HepG2 (cell line): ENCODE data around the gene ALDH3A2. TPM values are rescaled to one million over a fixed set of nuclear protein-coding genes. Genes with fewer than 3 reads are reported as not detected.

ENCODE experiments used
- EEA1 ChIP-seq: sonication (generic); formaldehyde crosslinking; IDR thresholded peaks from 2 replicates; pipeline ENCODE4 v1.5.1; 2020; ENCODE audit warnings: mild to moderate bottlenecking, missing genetic modification reagents, borderline replicate concordance
- FOXP1 ChIP-seq, 2 experiments: fragments of 450-650 bp in 1 of 2; IDR thresholded peaks; 2 replicates each; pipeline ENCODE4 v1.6.1; 2017 to 2018; ENCODE audit warnings: antibody characterized with exemption in 1 of 2
- GTF2F1 ChIP-seq: fragments of 150-350 bp; IDR thresholded peaks from 2 replicates; pipeline ENCODE4 v1.6.1; 2014; ENCODE audit warnings: low read length
- HNF4A ChIP-seq: sonication (generic); formaldehyde crosslinking; IDR thresholded peaks from 2 replicates; pipeline ENCODE4 v1.4.0; 2020; ENCODE audit warnings: missing genetic modification reagents
- KDM5B ChIP-seq: sonication (generic); formaldehyde crosslinking; IDR thresholded peaks from 2 replicates; pipeline ENCODE4 v1.4.0; 2020; ENCODE audit warnings: missing genetic modification reagents, mild to moderate bottlenecking, borderline replicate concordance
- KMT2A ChIP-seq: sonication (generic); formaldehyde crosslinking; IDR thresholded peaks from 2 replicates; pipeline ENCODE4 v1.4.0; 2020; ENCODE audit warnings: missing genetic modification reagents
- LCORL ChIP-seq, 2 experiments: fragments of 450-650 bp in 1 of 2; sonication (generic) in 1 of 2; formaldehyde crosslinking in 1 of 2; IDR thresholded peaks; 2 replicates each; pipeline versions ENCODE4 v1.5.0 to v1.6.1; 2017 to 2020; ENCODE audit warnings: antibody characterized with exemption in 1 of 2, missing genetic modification reagents in 1 of 2
- MYNN ChIP-seq: sonication (generic); formaldehyde crosslinking; IDR thresholded peaks from 2 replicates; pipeline ENCODE4 v1.4.0; 2020; ENCODE audit warnings: mild to moderate bottlenecking, low read depth, missing genetic modification reagents
- SAP130 ChIP-seq: IDR thresholded peaks from 2 replicates; pipeline ENCODE4 v1.6.1; 2016; ENCODE audit warnings: low read depth
- SATB2 ChIP-seq: sonication (generic); formaldehyde crosslinking; IDR thresholded peaks from 2 replicates; pipeline ENCODE4 v1.5.0; 2020; ENCODE audit warnings: missing genetic modification reagents
- SOX6 ChIP-seq, 2 experiments: fragments of 450-650 bp in 1 of 2; sonication (generic) in 1 of 2; formaldehyde crosslinking in 1 of 2; IDR thresholded peaks; 2 replicates each; pipeline versions ENCODE4 v1.4.0 to v1.6.1; 2017 to 2020; ENCODE audit warnings: antibody characterized with exemption in 1 of 2, mild to moderate bottlenecking in 1 of 2, missing genetic modification reagents in 1 of 2
- ZBTB21 ChIP-seq: sonication (generic); formaldehyde crosslinking; IDR thresholded peaks from 2 replicates; pipeline ENCODE4 v1.4.0; 2020; ENCODE audit warnings: missing genetic modification reagents
- ZFP36L1 ChIP-seq: sonication (generic); formaldehyde crosslinking; IDR thresholded peaks from 2 replicates; pipeline ENCODE4 v1.8.0; 2022; ENCODE audit warnings: mild to moderate bottlenecking, missing genetic modification reagents, moderate library complexity
- ZKSCAN5 ChIP-seq: sonication (generic); formaldehyde crosslinking; IDR thresholded peaks from 2 replicates; pipeline ENCODE4 v1.5.1; 2020; ENCODE audit warnings: mild to moderate bottlenecking, missing genetic modification reagents
- ZMYM3 ChIP-seq: sonication (generic); formaldehyde crosslinking; IDR thresholded peaks from 2 replicates; pipeline ENCODE4 v1.5.1; 2020; ENCODE audit warnings: mild to moderate bottlenecking, missing genetic modification reagents
- ZNF292 ChIP-seq: sonication (generic); formaldehyde crosslinking; IDR thresholded peaks from 2 replicates; pipeline ENCODE4 v1.8.1; 2022; ENCODE audit warnings: mild to moderate bottlenecking, low read depth, missing genetic modification reagents, borderline replicate concordance
- ZNF44 ChIP-seq: sonication (generic); formaldehyde crosslinking; IDR thresholded peaks from 2 replicates; pipeline ENCODE4 v1.5.1; 2020; ENCODE audit warnings: mild to moderate bottlenecking, missing genetic modification reagents
- ZNF598 ChIP-seq: sonication (generic); formaldehyde crosslinking; IDR thresholded peaks from 2 replicates; pipeline ENCODE4 v1.5.1; 2020; ENCODE audit warnings: mild to moderate bottlenecking, missing genetic modification reagents, borderline replicate concordance
- polyA plus RNA-seq, 8 experiments: library from polyadenylated mRNA; depleted of rRNA in 3 of 8; stranded (reverse) in 7 of 8; unstranded in 1 of 8; fragments of >200 nt; fragmentation: Illumina TruSeq in 4 of 8; extraction: Trizol in 4 of 8; gene quantifications; 2 replicates each; pipeline versions ENCODE4 v1.2.1 to v1.2.3, GENCODE V29; 2011 to 2016; ENCODE audit warnings: low read depth in 4 of 8, missing spikeins in 1 of 8, mixed read lengths in 1 of 8; ENCODE audit not compliant: insufficient read depth in 1 of 8
- total RNA-seq, 5 experiments: library from RNA; depleted of rRNA; stranded (reverse); fragments of >200 nt; fragmentation: Illumina TruSeq; extraction: Trizol; gene quantifications; 2 replicates each; pipeline ENCODE4 v1.2.3, GENCODE V29; 2016; ENCODE audit warnings: low read depth in 1 of 5
- TF ChIP-seq, protein P1 (sequence below): sonication (generic); formaldehyde crosslinking; IDR thresholded peaks from 2 replicates; pipeline ENCODE4 v1.5.0; 2020; ENCODE audit warnings: mild to moderate bottlenecking, missing genetic modification reagents, moderate library complexity
- TF ChIP-seq, protein P2 (sequence below): sonication (generic); formaldehyde crosslinking; IDR thresholded peaks from 2 replicates; pipeline ENCODE4; 2020; ENCODE audit warnings: missing genetic modification reagents, mild to moderate bottlenecking, borderline replicate concordance
- TF ChIP-seq, protein P3 (sequence below): sonication (generic); formaldehyde crosslinking; IDR thresholded peaks from 2 replicates; pipeline ENCODE4 v1.4.0; 2020; ENCODE audit warnings: missing genetic modification reagents, borderline replicate concordance

Gene ALDH3A2
- total and polyA plus RNA-seq, 2 of the 13 experiments (the other 11 are each of a cell fraction or from before 2014, with no cell fraction given), result 80.8 to 180 TPM

DNA sequence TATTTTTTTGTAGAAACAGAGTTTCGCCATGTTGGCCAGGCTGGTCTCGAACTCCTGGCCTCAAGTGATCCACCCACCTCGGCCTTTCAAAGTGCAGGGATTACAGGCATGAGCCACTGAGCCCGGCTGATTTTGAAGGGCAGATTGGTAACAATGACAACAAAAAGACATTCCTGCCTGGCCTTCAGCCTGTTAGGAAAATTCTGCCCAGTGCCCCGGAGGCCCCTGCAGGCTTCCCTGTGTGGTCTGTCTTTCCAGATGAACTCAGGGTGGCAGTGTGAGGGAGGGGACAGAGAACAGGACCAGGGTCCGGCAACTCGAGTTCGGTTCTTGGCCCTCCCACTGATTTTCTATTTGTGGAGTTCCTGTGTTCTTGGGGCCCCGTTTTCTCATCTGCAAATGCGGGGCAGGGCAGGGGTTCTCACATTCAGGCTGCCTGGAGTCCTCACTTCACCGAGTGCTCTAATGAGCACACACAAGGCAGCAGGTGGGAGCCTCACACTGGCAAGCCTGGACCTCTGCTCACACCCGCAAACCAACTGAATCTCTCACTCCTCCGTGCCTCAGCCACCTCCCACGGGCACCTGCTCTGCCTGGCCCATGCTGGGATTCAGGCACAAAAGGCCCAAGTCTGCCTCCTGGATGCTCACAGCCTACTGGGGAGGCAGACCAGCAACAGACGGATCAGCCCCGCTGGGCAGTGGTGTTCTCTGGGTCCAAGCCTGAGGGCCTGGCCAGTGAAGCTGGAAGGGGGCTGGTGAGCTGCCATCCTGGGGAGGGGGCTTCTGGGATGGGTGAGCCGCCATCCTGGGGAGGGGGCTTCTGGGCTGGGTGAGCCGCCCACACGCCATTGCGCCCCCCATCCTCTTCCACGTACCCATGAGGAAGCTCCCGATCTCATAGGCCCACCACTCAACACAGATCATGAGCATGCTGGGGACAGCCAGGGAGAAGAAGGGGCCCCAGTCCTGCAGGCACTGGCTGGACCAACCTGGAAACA is 57.5 kb downstream of the ALDH3A2 start (continued):
- TF ChIP-seq HNF4A (CRISPR knock-in tag) (peak; percentile 25; the same call in 1 of the 2 replicates), SOX6 (IDR thresholded peaks at IDR 0.05) (no peak), SOX6 (CRISPR knock-in tag; IDR thresholded peaks at IDR 0.05) (0 out of 2 replicates have a peak, but pooled peaks have one; percentile 13), ZKSCAN5 (CRISPR knock-in tag) (no peak), LCORL (IDR thresholded peaks at IDR 0.05) (no peak), LCORL (CRISPR knock-in tag; IDR thresholded peaks at IDR 0.05) (0 out of 2 replicates have a peak, but pooled peaks have one; percentile 12), ZMYM3 (peak; percentile 35), EEA1 (CRISPR knock-in tag) (0 out of 2 replicates have a peak, but pooled peaks have one; percentile 58), SAP130 (CRISPR knock-in tag) (no peak), GTF2F1 (no peak), MYNN (CRISPR knock-in tag) (no peak), ZFP36L1 (no peak), SATB2 (CRISPR knock-in tag) (no peak), ZBTB21 (no peak), FOXP1 (IDR thresholded peaks at IDR 0.05) (no peak), FOXP1 (CRISPR knock-in tag; IDR thresholded peaks at IDR 0.05) (no peak), ZNF598 (CRISPR knock-in tag) (0 out of 2 replicates have a peak, but pooled peaks have one; percentile 36), KDM5B (CRISPR knock-in tag) (peak; percentile 35; the same call in 1 of the 2 replicates), ZNF44 (CRISPR knock-in tag) (no peak), ZNF292 (0 out of 2 replicates have a peak, but pooled peaks have one; percentile 4), KMT2A (no peak)
- TF ChIP-seq, protein P1, sequence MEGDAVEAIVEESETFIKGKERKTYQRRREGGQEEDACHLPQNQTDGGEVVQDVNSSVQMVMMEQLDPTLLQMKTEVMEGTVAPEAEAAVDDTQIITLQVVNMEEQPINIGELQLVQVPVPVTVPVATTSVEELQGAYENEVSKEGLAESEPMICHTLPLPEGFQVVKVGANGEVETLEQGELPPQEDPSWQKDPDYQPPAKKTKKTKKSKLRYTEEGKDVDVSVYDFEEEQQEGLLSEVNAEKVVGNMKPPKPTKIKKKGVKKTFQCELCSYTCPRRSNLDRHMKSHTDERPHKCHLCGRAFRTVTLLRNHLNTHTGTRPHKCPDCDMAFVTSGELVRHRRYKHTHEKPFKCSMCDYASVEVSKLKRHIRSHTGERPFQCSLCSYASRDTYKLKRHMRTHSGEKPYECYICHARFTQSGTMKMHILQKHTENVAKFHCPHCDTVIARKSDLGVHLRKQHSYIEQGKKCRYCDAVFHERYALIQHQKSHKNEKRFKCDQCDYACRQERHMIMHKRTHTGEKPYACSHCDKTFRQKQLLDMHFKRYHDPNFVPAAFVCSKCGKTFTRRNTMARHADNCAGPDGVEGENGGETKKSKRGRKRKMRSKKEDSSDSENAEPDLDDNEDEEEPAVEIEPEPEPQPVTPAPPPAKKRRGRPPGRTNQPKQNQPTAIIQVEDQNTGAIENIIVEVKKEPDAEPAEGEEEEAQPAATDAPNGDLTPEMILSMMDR (CRISPR knock-in tag), result peak; percentile 24
- TF ChIP-seq, protein P2, sequence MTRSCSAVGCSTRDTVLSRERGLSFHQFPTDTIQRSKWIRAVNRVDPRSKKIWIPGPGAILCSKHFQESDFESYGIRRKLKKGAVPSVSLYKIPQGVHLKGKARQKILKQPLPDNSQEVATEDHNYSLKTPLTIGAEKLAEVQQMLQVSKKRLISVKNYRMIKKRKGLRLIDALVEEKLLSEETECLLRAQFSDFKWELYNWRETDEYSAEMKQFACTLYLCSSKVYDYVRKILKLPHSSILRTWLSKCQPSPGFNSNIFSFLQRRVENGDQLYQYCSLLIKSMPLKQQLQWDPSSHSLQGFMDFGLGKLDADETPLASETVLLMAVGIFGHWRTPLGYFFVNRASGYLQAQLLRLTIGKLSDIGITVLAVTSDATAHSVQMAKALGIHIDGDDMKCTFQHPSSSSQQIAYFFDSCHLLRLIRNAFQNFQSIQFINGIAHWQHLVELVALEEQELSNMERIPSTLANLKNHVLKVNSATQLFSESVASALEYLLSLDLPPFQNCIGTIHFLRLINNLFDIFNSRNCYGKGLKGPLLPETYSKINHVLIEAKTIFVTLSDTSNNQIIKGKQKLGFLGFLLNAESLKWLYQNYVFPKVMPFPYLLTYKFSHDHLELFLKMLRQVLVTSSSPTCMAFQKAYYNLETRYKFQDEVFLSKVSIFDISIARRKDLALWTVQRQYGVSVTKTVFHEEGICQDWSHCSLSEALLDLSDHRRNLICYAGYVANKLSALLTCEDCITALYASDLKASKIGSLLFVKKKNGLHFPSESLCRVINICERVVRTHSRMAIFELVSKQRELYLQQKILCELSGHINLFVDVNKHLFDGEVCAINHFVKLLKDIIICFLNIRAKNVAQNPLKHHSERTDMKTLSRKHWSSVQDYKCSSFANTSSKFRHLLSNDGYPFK (CRISPR knock-in tag), result 0 out of 2 replicates have a peak, but pooled peaks have one; percentile 28
- TF ChIP-seq, protein P3, sequence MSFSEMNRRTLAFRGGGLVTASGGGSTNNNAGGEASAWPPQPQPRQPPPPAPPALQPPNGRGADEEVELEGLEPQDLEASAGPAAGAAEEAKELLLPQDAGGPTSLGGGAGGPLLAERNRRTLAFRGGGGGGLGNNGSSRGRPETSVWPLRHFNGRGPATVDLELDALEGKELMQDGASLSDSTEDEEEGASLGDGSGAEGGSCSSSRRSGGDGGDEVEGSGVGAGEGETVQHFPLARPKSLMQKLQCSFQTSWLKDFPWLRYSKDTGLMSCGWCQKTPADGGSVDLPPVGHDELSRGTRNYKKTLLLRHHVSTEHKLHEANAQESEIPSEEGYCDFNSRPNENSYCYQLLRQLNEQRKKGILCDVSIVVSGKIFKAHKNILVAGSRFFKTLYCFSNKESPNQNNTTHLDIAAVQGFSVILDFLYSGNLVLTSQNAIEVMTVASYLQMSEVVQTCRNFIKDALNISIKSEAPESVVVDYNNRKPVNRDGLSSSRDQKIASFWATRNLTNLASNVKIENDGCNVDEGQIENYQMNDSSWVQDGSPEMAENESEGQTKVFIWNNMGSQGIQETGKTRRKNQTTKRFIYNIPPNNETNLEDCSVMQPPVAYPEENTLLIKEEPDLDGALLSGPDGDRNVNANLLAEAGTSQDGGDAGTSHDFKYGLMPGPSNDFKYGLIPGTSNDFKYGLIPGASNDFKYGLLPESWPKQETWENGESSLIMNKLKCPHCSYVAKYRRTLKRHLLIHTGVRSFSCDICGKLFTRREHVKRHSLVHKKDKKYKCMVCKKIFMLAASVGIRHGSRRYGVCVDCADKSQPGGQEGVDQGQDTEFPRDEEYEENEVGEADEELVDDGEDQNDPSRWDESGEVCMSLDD (CRISPR knock-in tag), result no peak
